BLaER1 (cell line): ENCODE data around the gene SLC2A4RG.
A peak's percentile ranks its signal among the peaks of the same experiment; 100 is the strongest.

ENCODE experiments used
- H3K27ac ChIP-seq: shearing (Covaris generic); formaldehyde crosslinking; 2 replicates; pipeline ENCODE4 v1.8.1; 2022
- H3K27me3 ChIP-seq: shearing (Covaris generic); formaldehyde crosslinking; 2 replicates; pipeline ENCODE4 v1.8.1; 2022
- H3K36me3 ChIP-seq: shearing (Covaris generic); formaldehyde crosslinking; 2 replicates; pipeline ENCODE4 v1.8.1; 2022
- H3K4me1 ChIP-seq: shearing (Covaris generic); formaldehyde crosslinking; 2 replicates; pipeline ENCODE4 v1.8.1; 2022
- H3K4me2 ChIP-seq: shearing (Covaris generic); formaldehyde crosslinking; 2 replicates; pipeline ENCODE4 v1.8.1; 2022
- H3K4me3 ChIP-seq: shearing (Covaris generic); formaldehyde crosslinking; 2 replicates; pipeline ENCODE4 v1.8.1; 2022
- H3K9ac ChIP-seq: shearing (Covaris generic); formaldehyde crosslinking; 2 replicates; pipeline ENCODE4 v1.8.1; 2022
- H3K9me3 ChIP-seq: shearing (Covaris generic); formaldehyde crosslinking; 2 replicates; pipeline ENCODE4 v1.8.1; 2022
- H4K20me1 ChIP-seq: shearing (Covaris generic); formaldehyde crosslinking; 2 replicates; pipeline ENCODE4 v1.8.1; 2022
- Cebpa-rat ChIP-seq: shearing (Covaris generic); IDR thresholded peaks from 2 replicates; pipeline ENCODE4 v1.8.1; 2022

The SLC2A4RG gene

DNA sequence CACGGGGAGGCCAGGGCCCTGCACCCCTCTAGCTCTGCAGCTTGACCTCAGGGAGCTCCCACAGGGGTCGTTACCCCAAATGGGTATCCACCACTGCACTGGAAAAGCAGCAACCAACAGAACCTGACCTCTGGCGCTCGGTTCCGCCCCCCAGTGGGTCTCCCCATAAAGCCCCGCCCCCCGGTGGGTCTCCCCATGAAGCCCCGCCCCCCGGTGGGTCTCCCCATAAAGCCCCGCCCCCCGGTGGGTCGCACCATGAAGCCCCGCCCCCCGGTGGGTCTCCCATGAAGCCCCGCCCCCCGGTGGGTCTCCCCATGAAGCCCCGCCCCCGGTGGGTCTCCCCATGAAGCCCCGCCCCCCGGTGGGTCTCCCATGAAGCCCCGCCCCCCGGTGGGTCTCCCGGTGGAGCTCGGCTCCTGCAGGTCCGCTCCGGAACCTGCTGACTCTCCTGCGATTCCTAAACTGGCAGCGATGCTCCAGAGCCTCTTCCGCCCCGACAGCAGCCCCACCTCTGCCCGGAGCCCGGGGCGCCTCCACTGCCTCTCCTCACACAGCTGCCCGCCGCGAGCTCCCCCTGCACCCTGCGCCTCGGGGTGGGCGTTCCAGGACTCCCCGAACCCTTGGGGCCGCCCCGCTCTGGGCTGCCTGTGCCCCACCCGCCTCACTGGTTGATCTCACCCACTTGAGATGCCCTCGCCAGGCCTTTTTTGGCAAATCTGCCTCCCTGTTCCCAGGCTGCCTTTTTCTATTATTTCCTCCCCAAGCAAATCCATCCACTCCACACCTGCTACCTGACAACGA lies 12.1 kb downstream of the SLC2A4RG start:
- Histone ChIP-seq H3K9ac (peak overlapping the region; percentile 66; the same call in 1 of the 2 replicates), H3K27me3 (no peaks in the 10 kb centered on the region), H3K4me3 (peak overlapping the region; percentile 46; the same call in 1 of the 2 replicates), H3K27ac (peak overlapping the region; percentile 72), H4K20me1 (no peaks in the 10 kb centered on the region), H3K36me3 (no peaks in the 10 kb centered on the region), H3K4me1 (peaks cover 66% of the 10 kb centered on the region), H3K9me3 (no peaks in the 10 kb centered on the region), H3K4me2 (peak overlapping the region; percentile 93)
- no peak for TF ChIP-seq Cebpa-rat

- H3K4me2 ChIP-seq, result peak overlapping the region; percentile 48
- peaks cover 62% of the 10 kb centered on the region for H3K4me1 ChIP-seq
- TF ChIP-seq Cebpa-rat, result no peak
- H3K9ac ChIP-seq, result no peak overlapping the region
- no peak overlapping the region for H3K4me3 ChIP-seq
- H3K9me3 ChIP-seq, result no peaks in the 10 kb centered on the region
- H4K20me1 ChIP-seq, result no peaks in the 10 kb centered on the region
- no peak overlapping the region for H3K27ac ChIP-seq
- no peaks in the 10 kb centered on the region for H3K27me3 ChIP-seq
- H3K36me3 ChIP-seq, result no peaks in the 10 kb centered on the region
Measured at GRCh38 chr20:63752411-63753101, 13.0 kb downstream of the SLC2A4RG start.

- no peak overlapping the region; the same call in 1 of the 2 replicates for H3K4me2 ChIP-seq
- H3K9ac ChIP-seq, result no peak overlapping the region
- H3K27ac ChIP-seq, result no peak overlapping the region
- H3K27me3 ChIP-seq, result no peaks in the 10 kb centered on the region
- H4K20me1 ChIP-seq, result no peaks in the 10 kb centered on the region
- TF ChIP-seq Cebpa-rat, result no peak
- H3K4me1 ChIP-seq, result peaks cover 54% of the 10 kb centered on the region
- no peaks in the 10 kb centered on the region for H3K36me3 ChIP-seq
- H3K4me3 ChIP-seq, result no peak overlapping the region
- no peaks in the 10 kb centered on the region for H3K9me3 ChIP-seq
Measured at GRCh38 chr20:63753381-63753780, 13.8 kb downstream of the SLC2A4RG start.

DNA sequence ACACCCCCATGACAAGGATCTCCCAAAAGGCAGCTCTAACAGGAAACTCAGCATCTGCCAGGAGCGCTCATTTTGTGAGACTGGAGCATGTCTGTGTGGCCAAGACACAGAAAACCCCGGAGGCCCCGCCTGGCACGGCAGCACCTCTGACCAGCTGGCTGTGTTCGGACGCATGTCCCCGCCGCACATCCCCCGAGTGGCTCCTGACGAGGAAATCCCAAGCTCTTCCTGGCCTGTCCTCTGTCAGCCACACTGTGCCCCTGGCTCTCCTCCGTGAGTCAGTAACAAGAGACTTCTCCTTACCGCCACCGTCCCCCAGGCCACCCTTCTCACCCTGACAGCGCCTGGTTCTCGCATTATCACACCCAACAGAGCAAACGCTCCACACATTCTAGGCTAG lies 14.4 kb downstream of the SLC2A4RG start:
- Histone ChIP-seq H4K20me1 (no peaks in the 10 kb centered on the region), H3K27ac (no peak overlapping the region), H3K27me3 (no peaks in the 10 kb centered on the region), H3K4me3 (no peak overlapping the region), H3K36me3 (no peaks in the 10 kb centered on the region), H3K9ac (no peak overlapping the region), H3K4me1 (peaks cover 48% of the 10 kb centered on the region), H3K4me2 (no peak overlapping the region), H3K9me3 (no peaks in the 10 kb centered on the region)
- TF ChIP-seq Cebpa-rat, result no peak

DNA sequence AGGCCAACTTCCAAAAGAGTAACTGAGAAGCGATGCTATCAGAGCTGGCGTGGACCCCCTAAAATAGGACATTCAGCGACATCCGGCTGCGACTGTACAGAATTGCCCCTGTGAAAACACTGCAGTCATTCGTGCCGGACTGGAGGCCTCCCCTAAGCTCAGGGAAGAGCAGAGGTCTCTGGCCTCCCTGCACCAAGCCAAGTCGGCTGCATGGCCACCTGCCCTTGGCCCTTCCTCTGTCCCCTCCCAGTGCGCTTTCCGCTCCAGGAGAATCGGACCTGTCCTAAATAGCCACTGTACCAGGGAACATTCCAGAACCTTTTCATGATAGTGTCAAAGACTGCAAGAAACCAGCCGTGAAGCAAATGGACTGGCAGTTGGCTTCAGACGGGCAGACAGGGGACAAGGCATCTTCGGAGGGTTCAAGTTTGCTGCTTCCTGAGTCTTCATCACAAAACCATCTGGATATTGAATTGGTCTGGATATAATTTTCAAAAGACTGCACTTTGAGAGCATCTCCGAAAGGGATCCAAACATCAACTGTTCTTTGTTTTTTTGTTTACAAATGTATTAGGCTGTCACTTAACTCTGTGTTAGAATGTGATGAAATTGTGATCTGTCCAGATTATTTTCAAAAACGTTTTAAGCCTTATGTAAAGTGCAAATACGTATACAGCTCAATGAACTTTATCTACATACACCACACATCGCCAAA lies 16.5 kb downstream of the SLC2A4RG start:
- Histone ChIP-seq H3K4me1 (peaks cover 27% of the 10 kb centered on the region), H3K9me3 (no peaks in the 10 kb centered on the region), H3K27me3 (no peaks in the 10 kb centered on the region), H3K27ac (no peak overlapping the region), H3K4me3 (no peak overlapping the region), H3K36me3 (no peaks in the 10 kb centered on the region), H3K9ac (no peak overlapping the region), H4K20me1 (no peaks in the 10 kb centered on the region), H3K4me2 (peak overlapping the region; percentile 15)
- no peak for TF ChIP-seq Cebpa-rat

DNA sequence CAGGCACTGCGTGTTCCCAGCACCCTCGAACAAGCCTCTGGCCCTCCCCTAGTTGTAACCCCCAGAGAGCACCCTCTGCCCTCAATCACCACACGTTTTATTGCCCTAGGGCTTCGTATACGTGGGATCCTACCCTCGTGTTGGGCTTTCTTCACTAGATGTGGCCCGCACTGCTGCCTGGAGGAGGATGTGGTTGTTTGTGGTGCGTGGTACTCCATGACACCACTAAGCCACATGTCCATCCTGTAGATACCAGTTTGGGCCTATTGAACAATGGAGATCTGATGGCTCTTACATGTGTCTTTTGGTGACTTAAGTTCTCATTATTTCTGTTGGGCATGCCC lies 17.0 kb downstream of the SLC2A4RG start:
- Histone ChIP-seq H3K4me2 (peak overlapping the region; percentile 15), H3K27me3 (no peaks in the 10 kb centered on the region), H3K9me3 (no peaks in the 10 kb centered on the region), H3K4me1 (peaks cover 23% of the 10 kb centered on the region), H3K27ac (no peak overlapping the region), H3K36me3 (no peaks in the 10 kb centered on the region), H4K20me1 (no peaks in the 10 kb centered on the region), H3K4me3 (no peak overlapping the region), H3K9ac (no peak overlapping the region)
- TF ChIP-seq Cebpa-rat, result no peak

DNA sequence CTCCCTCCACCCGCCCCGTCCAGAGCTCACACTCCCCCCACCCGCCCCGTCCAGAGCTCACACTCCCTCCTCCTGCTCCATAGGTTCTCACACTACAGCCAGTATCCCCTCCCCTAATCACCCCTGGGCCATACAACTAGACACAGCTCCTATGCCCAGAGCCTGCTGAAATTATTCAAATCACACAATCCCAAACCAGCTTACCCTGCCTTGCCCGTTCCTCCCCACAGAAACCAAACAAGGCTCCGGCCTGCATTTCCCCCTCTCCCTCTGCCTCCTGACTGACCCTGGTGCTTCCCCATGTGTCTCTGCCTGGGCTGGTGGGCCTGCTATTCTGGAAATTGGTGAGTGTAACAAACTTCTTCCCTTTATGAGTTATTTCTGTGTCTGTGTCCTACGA lies 18.6 kb downstream of the SLC2A4RG start:
- H3K4me3 ChIP-seq, result no peak overlapping the region
- no peaks in the 10 kb centered on the region for H4K20me1 ChIP-seq
- H3K27me3 ChIP-seq, result no peaks in the 10 kb centered on the region
- peaks cover 14% of the 10 kb centered on the region for H3K4me1 ChIP-seq
- H3K9ac ChIP-seq, result no peak overlapping the region
- H3K4me2 ChIP-seq, result no peak overlapping the region
- no peak overlapping the region for H3K27ac ChIP-seq
- TF ChIP-seq Cebpa-rat, result no peak
- no peaks in the 10 kb centered on the region for H3K36me3 ChIP-seq
- H3K9me3 ChIP-seq, result no peaks in the 10 kb centered on the region

GRCh38 chr20:63759377-63759901 lies 19.9 kb downstream of the SLC2A4RG start:
- no peak overlapping the region for H3K27ac ChIP-seq
- H3K4me3 ChIP-seq, result no peak overlapping the region
- no peak overlapping the region for H3K4me2 ChIP-seq
- no peaks in the 10 kb centered on the region for H3K9me3 ChIP-seq
- no peaks in the 10 kb centered on the region for H3K36me3 ChIP-seq
- no peak for TF ChIP-seq Cebpa-rat
- H3K4me1 ChIP-seq, result peaks cover 10% of the 10 kb centered on the region
- H4K20me1 ChIP-seq, result no peaks in the 10 kb centered on the region
- H3K27me3 ChIP-seq, result no peaks in the 10 kb centered on the region
- H3K9ac ChIP-seq, result no peak overlapping the region

GRCh38 chr20:63765082-63765873 lies 25.7 kb downstream of the SLC2A4RG start:
- TF ChIP-seq Cebpa-rat, result no peak
- Histone ChIP-seq H3K9ac (no peak overlapping the region), H3K4me2 (no peak overlapping the region), H3K9me3 (no peaks in the 10 kb centered on the region), H3K36me3 (no peaks in the 10 kb centered on the region), H3K27ac (no peak overlapping the region), H4K20me1 (no peaks in the 10 kb centered on the region), H3K4me3 (no peak overlapping the region), H3K4me1 (peaks cover 8% of the 10 kb centered on the region), H3K27me3 (no peaks in the 10 kb centered on the region)
